ENCODE measurements around the gene APBA1.

APBA1 gene

DNA sequence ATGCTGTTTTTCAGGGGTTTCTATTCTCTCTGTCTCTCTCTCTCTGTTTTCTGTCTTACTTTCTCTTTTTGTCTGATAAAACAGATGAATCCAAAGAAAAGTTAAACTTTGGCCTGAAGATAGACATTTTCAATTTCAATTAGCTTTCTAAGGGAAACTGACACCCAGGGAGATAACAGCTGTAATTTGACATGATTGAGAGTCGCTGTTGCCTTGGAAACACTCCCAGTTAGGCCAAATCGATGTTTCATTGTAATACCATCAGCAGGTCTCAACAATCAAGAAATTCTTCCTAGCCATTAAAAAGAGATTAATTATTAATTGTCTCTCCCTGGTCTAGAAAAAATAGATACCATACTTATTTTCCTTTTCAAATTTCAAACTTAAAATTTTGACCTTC, 294.2 kb downstream of the APBA1 start:
- DNase-seq (ENCODE audit: low read depth in 2 of 3, low spot score in 1 of 3), result no peak

Measured in stimulated activated CD4-positive, alpha-beta T cell treated with anti-CD3 and anti-CD28 coated beads, Interleukin-12 subunit alpha, Interleukin-12 subunit beta, amount 100 ng/mL, for 48 hours (primary cell).